OCI-LY7 (cell line): ENCODE results near the gene IL17RE. TPM values are rescaled to one million over a fixed set of nuclear protein-coding genes. Genes with fewer than 3 reads are reported as not detected.

Experiments used
- BruUV-seq: library from RNA; stranded (reverse); fragments of 400-500 nt; replicated peaks from 2 replicates; lab custom pipeline; 2021; lab: Mats Ljungman, UMichigan
- CTCF ChIA-PET: fragments of 300-600 bp; sonication (Branson Sonifier 250); formaldehyde crosslinking; loops from one replicate; lab custom pipeline; 2022; ENCODE audit warnings: antibody characterized with exemption; ENCODE audit not compliant: unreplicated experiment; lab: Charles Lee
- POLR2A ChIA-PET: fragments of 300-600 bp; sonication (Branson Sonifier 250); formaldehyde crosslinking; loops from one replicate; lab custom pipeline; 2022; ENCODE audit warnings: antibody characterized with exemption; lab: Charles Lee
- DNase-seq: peaks from one replicate; pipeline ENCODE4 v3.0.0-alpha.2; 2015; ENCODE audit warnings: low spot score
- H2AFZ ChIP-seq: fragments of 200-600 bp; sonication (generic), shearing (Covaris generic); 2 replicates; pipeline ENCODE4 v1.6.1; 2014; ENCODE audit warnings: mild to moderate bottlenecking, antibody characterized with exemption, low read length, moderate library complexity
- H3K27ac ChIP-seq: fragments of 200-600 bp; sonication (generic); 2 replicates; pipeline ENCODE4 v1.5.1; 2014; ENCODE audit warnings: mixed run types, low read depth, mild to moderate bottlenecking, moderate library complexity, low read length, inconsistent platforms; ENCODE audit not compliant: poor library complexity, severe bottlenecking
- H3K36me3 ChIP-seq: fragments of 200-600 bp; sonication (generic); 2 replicates; pipeline ENCODE4 v1.6.1; 2014; ENCODE audit warnings: mild to moderate bottlenecking, antibody characterized with exemption, low read length, moderate library complexity, mixed read lengths; ENCODE audit not compliant: insufficient read depth
- H3K4me1 ChIP-seq: fragments of 200-600 bp; sonication (generic); 2 replicates; pipeline ENCODE4 v1.5.1; 2014; ENCODE audit warnings: mild to moderate bottlenecking, low read length; ENCODE audit not compliant: insufficient read depth, poor library complexity, severe bottlenecking
- H3K4me2 ChIP-seq: fragments of 200-600 bp; sonication (generic); 2 replicates; pipeline ENCODE4 v1.6.1; 2014; ENCODE audit warnings: mild to moderate bottlenecking, low read length
- H3K4me3 ChIP-seq: fragments of 200-600 bp; sonication (generic); 2 replicates; pipeline ENCODE4 v1.5.1; 2014; ENCODE audit warnings: mild to moderate bottlenecking, low read depth, low read length; ENCODE audit not compliant: poor library complexity, severe bottlenecking
- H3K79me2 ChIP-seq: fragments of 200-600 bp; sonication (generic); 2 replicates; pipeline ENCODE4 v1.6.1; 2016; ENCODE audit warnings: low read depth, mild to moderate bottlenecking, low read length, moderate library complexity, mixed read lengths; ENCODE audit not compliant: insufficient read depth
- H3K9me2 ChIP-seq: fragments of 200-600 bp; sonication (generic); 2 replicates; pipeline ENCODE4 v1.6.1; 2016; ENCODE audit warnings: mild to moderate bottlenecking, low read length, mixed read lengths; ENCODE audit not compliant: insufficient read depth
- H3K9me3 ChIP-seq: fragments of 200-600 bp; sonication (generic); 2 replicates; pipeline ENCODE4 v1.6.1; 2014; ENCODE audit warnings: mild to moderate bottlenecking, mixed run types, low read length, mixed read lengths
- H4K20me1 ChIP-seq: fragments of 200-600 bp; sonication (generic); 2 replicates; pipeline ENCODE4 v1.6.1; 2014; ENCODE audit warnings: mild to moderate bottlenecking, antibody characterized with exemption, low read length, moderate library complexity, mixed read lengths; ENCODE audit not compliant: insufficient read depth
- CTCF ChIP-seq: fragments of 200-600 bp; sonication (generic); conservative IDR thresholded peaks from 2 replicates; pipeline ENCODE4 v1.5.1; 2014; ENCODE audit warnings: mild to moderate bottlenecking, antibody characterized with exemption, low read length, moderate library complexity, mixed read lengths
- EZH2phosphoT487 ChIP-seq: fragments of 200-600 bp; sonication (generic); IDR thresholded peaks from 2 replicates; pipeline ENCODE4 v1.6.1; 2018; ENCODE audit warnings: low read depth, borderline replicate concordance, mild to moderate bottlenecking, mixed run types, antibody characterized with exemption, low read length, moderate library complexity, mixed read lengths
- intact Hi-C: fragments of 100-400 bp; cut with micrococcal nuclease; formaldehyde crosslinking; loops from one replicate; pipeline ENCODE4 v1.10.0; 2022; ENCODE audit not compliant: unreplicated experiment
- total RNA-seq, 2 experiments: library from RNA; depleted of rRNA in 1 of 2; stranded (reverse); fragments of >200 nt in 1 of 2; shearing (Covaris generic) in 1 of 2; gene quantifications; 2 replicates each; pipeline ENCODE4 v1.2.3, GENCODE V29; 2014 to 2022

The IL17RE gene
- total RNA-seq, 2 experiments from 2014 or later: 0.06 to 1.1 TPM

GRCh38 chr3:9947025-9947995 lies 44.7 kb downstream of the IL17RE start:
- BruUV-seq: no TSS peak
- no peaks in the 10 kb centered on the region for H3K9me3 ChIP-seq
- H3K36me3 ChIP-seq: no peaks in the 10 kb centered on the region
- H3K4me1 ChIP-seq: peaks cover 12% of the 10 kb centered on the region
- DNase-seq: no peak
- no peak for TF ChIP-seq CTCF
- TF ChIP-seq EZH2phosphoT487: no peak
- no peak overlapping the region for H3K4me3 ChIP-seq
- H3K79me2 ChIP-seq: no peaks in the 10 kb centered on the region
- no peaks in the 10 kb centered on the region for H4K20me1 ChIP-seq
- ChIA-PET POLR2A (interaction anchor here (0.5 kb wide), 1 partner anchor 23 kb away, joined by 7 read pairs; no protein-coding TSS in a partner anchor), CTCF (no interaction called here)
- no peak overlapping the region for H3K27ac ChIP-seq
- no peak overlapping the region for H2AFZ ChIP-seq
- no peaks in the 10 kb centered on the region for H3K9me2 ChIP-seq
- intact Hi-C loops: no loop called here
- no peak overlapping the region for H3K4me2 ChIP-seq

GRCh38 chr3:9948586-9948985 lies 45.9 kb downstream of the IL17RE start:
- no peak overlapping the region for H3K4me2 ChIP-seq
- no peak overlapping the region for H2AFZ ChIP-seq
- intact Hi-C loops: no loop called here
- H4K20me1 ChIP-seq: no peaks in the 10 kb centered on the region
- no peaks in the 10 kb centered on the region for H3K79me2 ChIP-seq
- ChIA-PET CTCF (no interaction called here), POLR2A (no interaction called here)
- TF ChIP-seq CTCF: no peak
- no peak for TF ChIP-seq EZH2phosphoT487
- no peaks in the 10 kb centered on the region for H3K9me2 ChIP-seq
- no peaks in the 10 kb centered on the region for H3K36me3 ChIP-seq
- no TSS peak for BruUV-seq
- H3K9me3 ChIP-seq: no peaks in the 10 kb centered on the region
- H3K4me3 ChIP-seq: no peak overlapping the region
- DNase-seq: no peak
- H3K4me1 ChIP-seq: peaks cover 12% of the 10 kb centered on the region
- H3K27ac ChIP-seq: no peak overlapping the region

GRCh38 chr3:9949115-9949514 lies 46.5 kb downstream of the IL17RE start:
- intact Hi-C loops: no loop called here
- H3K4me2 ChIP-seq: no peak overlapping the region
- no peaks in the 10 kb centered on the region for H3K9me2 ChIP-seq
- no peaks in the 10 kb centered on the region for H3K79me2 ChIP-seq
- peaks cover 12% of the 10 kb centered on the region for H3K4me1 ChIP-seq
- no peak overlapping the region for H3K4me3 ChIP-seq
- ChIA-PET CTCF (no interaction called here), POLR2A (no interaction called here)
- H3K36me3 ChIP-seq: no peaks in the 10 kb centered on the region
- no peak overlapping the region for H2AFZ ChIP-seq
- no peak for DNase-seq
- H3K9me3 ChIP-seq: no peaks in the 10 kb centered on the region
- TF ChIP-seq EZH2phosphoT487 (no peak), CTCF (no peak)
- BruUV-seq: no TSS peak
- no peaks in the 10 kb centered on the region for H4K20me1 ChIP-seq
- no peak overlapping the region for H3K27ac ChIP-seq
